CD4-positive, alpha-beta T cell (primary cell): ENCODE results near the gene ITGA2B. TPM values are rescaled to one million over a fixed set of nuclear protein-coding genes. Genes with fewer than 3 reads are reported as not detected.

Experiments
- ATAC-seq: fragments of 200-7000 bp; cut with Tn5 transposase; one replicate; pipeline ENCODE4 v1.10.0; 2022; ENCODE audit warnings: mild to moderate bottlenecking; ENCODE audit not compliant: poor library complexity
- CTCF ChIA-PET: fragments of 350-600 bp; sonication (Branson Sonifier 250); formaldehyde crosslinking; loops from one replicate; lab custom pipeline; 2021; ENCODE audit warnings: antibody characterized with exemption, inconsistent platforms; lab: Charles Lee
- POLR2A ChIA-PET: fragments of 350-600 bp; sonication (Branson Sonifier 250); formaldehyde crosslinking; loops from one replicate; lab custom pipeline; 2021; ENCODE audit warnings: antibody characterized with exemption, inconsistent platforms; lab: Charles Lee
- DNase-seq, 14 experiments: peaks; one replicate each; pipeline ENCODE4 v3.0.0-alpha.2; 2013 to 2020; ENCODE audit warnings: mixed read lengths in 2 of 14
- H3K27ac ChIP-seq, 2 donors: one replicate each; pipeline versions ENCODE4 v1.5.1 to v1.7.0; 2013; ENCODE audit warnings: low read length in 2 of 2, low read depth in 1 of 2, mild to moderate bottlenecking in 1 of 2
- H3K27me3 ChIP-seq, 2 experiments: 1 replicate in 1 of 2; 2 replicates in 1 of 2; pipeline versions ENCODE4 v1.6.1 to v1.7.0; 2013; ENCODE audit warnings: low read length in 2 of 2, control low read depth in 1 of 2, mild to moderate bottlenecking in 1 of 2, moderate library complexity in 1 of 2; ENCODE audit not compliant: insufficient read depth in 2 of 2, control insufficient read depth in 1 of 2
- H3K36me3 ChIP-seq: one replicate; pipeline ENCODE4 v1.6.1; 2013; ENCODE audit warnings: low read length, control low read depth; ENCODE audit not compliant: insufficient read depth
- H3K4me1 ChIP-seq: one replicate; pipeline ENCODE4 v1.6.1; 2013; ENCODE audit warnings: low read length, control low read depth; ENCODE audit not compliant: insufficient read depth
- H3K4me3 ChIP-seq: one replicate; pipeline ENCODE4 v1.5.1; 2013; ENCODE audit warnings: mild to moderate bottlenecking, low read length, moderate library complexity
- H3K9me3 ChIP-seq, 2 experiments: 1 replicate in 1 of 2; 2 replicates in 1 of 2; pipeline versions ENCODE4 v1.6.1 to v1.7.0; 2013; ENCODE audit warnings: low read length in 2 of 2, mild to moderate bottlenecking in 2 of 2, control low read depth in 1 of 2, moderate library complexity in 1 of 2; ENCODE audit not compliant: control insufficient read depth in 1 of 2, insufficient read depth in 1 of 2
- H3K27ac Mint-ChIP-seq: one replicate; pipeline ENCODE4 v1.8.0; 2020; ENCODE audit warnings: mixed read lengths
- H3K27me3 Mint-ChIP-seq: one replicate; pipeline ENCODE4 v1.8.0; 2021; ENCODE audit warnings: mixed read lengths
- H3K36me3 Mint-ChIP-seq: one replicate; pipeline ENCODE4 v1.8.0; 2021; ENCODE audit warnings: low read depth, mixed read lengths
- H3K4me1 Mint-ChIP-seq: one replicate; pipeline ENCODE4 v1.8.0; 2021; ENCODE audit warnings: low read depth, mixed read lengths
- H3K4me3 Mint-ChIP-seq: one replicate; pipeline ENCODE4 v1.8.0; 2020; ENCODE audit warnings: mild to moderate bottlenecking, mixed read lengths
- H3K9me3 Mint-ChIP-seq: one replicate; pipeline ENCODE4 v1.8.0; 2020; ENCODE audit warnings: mixed read lengths
- intact Hi-C, 2 experiments: fragments of 100-400 bp; cut with DNase I in 1 of 2; cut with micrococcal nuclease in 1 of 2; formaldehyde crosslinking; loops; one replicate each; pipeline versions ENCODE4 v1.15.1 to v1.9.0; 2023 to 2025; cut with DNase I, micrococcal nuclease
- total RNA-seq, 174 experiments: library from RNA in 2 of 174; stranded (reverse) in 2 of 174; gene quantifications; one replicate each; pipeline ENCODE4 v1.2.3 and lab custom pipeline; 2021 to 2026
- TF ChIP-seq, protein P1 (sequence below): fragments of 200-600 bp; IDR thresholded peaks from one replicate; pipeline ENCODE4 v1.8.0; 2022; ENCODE audit warnings: antibody characterized with exemption, mild to moderate bottlenecking

ITGA2B gene
- total RNA-seq, 2 experiments from 2014 or later, result 0.85 to 0.87 TPM

DNA sequence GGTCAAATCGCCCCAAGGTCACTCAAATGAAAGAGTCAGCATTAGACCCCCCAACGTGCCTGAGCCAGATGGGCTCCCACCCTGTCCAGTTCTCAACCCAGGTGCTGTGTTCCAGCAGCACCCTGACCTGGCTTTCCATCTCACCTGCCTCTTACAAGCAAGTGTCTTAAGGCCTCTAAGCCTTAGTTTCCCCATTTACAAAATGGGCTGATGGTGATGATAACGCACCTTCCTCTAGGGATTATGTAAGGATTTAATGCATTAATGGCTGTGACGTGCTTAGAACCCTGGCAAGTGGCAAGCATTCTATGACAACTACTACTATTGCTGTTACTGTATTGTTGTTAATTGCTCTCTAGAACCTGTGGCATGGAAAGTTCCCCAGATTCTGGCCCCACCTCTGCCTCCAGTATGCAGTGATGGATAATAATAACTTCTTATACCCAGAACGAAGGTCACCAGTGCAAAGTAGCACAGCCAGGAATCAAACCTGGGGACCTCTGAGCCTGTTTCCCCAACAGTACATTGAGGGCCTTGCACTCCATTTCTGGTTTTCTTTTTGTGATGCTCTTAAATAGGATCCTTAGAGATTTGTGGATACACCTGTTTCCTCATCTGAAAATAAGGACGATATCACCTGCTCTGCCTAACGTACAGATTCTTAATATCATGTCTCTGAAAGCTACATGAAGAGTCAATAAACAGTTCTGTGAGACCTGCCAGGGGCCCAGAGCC is 61.6 kb downstream of the ITGA2B start:
- peak in 1 of 14 experiments; percentile 21 for DNase-seq
- no peaks in the 10 kb centered on the region for H3K36me3 ChIP-seq
- ATAC-seq, result no peak
- CTCF ChIA-PET, result interaction anchor here (0.5 to 1.3 kb wide), 4 partner anchors 18 to 225 kb away, joined by 3 to 15 read pairs (median 5); no protein-coding TSS in a partner anchor
- H3K4me3 ChIP-seq, result no peak overlapping the region
- POLR2A ChIA-PET, result interaction anchor here (0.7 to 4.4 kb wide), 6 partner anchors 27 to 124 kb away, joined by 3 to 157 read pairs (median 10); partner anchors contain the start of gene UBTF
- intact Hi-C loops, result loop anchor here (2.0 to 10.0 kb wide), 2 partner anchors 17 to 203 kb away; partner anchors contain the start of genes GRN (in 1 of the 2) and HDAC5 (in 1 of the 2)
- Mint-ChIP-seq H3K27me3 (no peaks in the 10 kb centered on the region), H3K36me3 (peaks cover 10% of the 10 kb centered on the region), H3K27ac (peak overlapping the region; percentile 96), H3K4me3 (peak overlapping the region; percentile 77), H3K9me3 (no peaks in the 10 kb centered on the region), H3K4me1 (peaks cover 34% of the 10 kb centered on the region)
- no peaks in the 10 kb centered on the region for H3K27me3 ChIP-seq
- no peaks in the 10 kb centered on the region for H3K9me3 ChIP-seq
- TF ChIP-seq, protein P1, sequence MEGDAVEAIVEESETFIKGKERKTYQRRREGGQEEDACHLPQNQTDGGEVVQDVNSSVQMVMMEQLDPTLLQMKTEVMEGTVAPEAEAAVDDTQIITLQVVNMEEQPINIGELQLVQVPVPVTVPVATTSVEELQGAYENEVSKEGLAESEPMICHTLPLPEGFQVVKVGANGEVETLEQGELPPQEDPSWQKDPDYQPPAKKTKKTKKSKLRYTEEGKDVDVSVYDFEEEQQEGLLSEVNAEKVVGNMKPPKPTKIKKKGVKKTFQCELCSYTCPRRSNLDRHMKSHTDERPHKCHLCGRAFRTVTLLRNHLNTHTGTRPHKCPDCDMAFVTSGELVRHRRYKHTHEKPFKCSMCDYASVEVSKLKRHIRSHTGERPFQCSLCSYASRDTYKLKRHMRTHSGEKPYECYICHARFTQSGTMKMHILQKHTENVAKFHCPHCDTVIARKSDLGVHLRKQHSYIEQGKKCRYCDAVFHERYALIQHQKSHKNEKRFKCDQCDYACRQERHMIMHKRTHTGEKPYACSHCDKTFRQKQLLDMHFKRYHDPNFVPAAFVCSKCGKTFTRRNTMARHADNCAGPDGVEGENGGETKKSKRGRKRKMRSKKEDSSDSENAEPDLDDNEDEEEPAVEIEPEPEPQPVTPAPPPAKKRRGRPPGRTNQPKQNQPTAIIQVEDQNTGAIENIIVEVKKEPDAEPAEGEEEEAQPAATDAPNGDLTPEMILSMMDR, result no peak
- H3K27ac ChIP-seq, result no peak overlapping the region
- peaks cover 45% of the 10 kb centered on the region for H3K4me1 ChIP-seq

DNA sequence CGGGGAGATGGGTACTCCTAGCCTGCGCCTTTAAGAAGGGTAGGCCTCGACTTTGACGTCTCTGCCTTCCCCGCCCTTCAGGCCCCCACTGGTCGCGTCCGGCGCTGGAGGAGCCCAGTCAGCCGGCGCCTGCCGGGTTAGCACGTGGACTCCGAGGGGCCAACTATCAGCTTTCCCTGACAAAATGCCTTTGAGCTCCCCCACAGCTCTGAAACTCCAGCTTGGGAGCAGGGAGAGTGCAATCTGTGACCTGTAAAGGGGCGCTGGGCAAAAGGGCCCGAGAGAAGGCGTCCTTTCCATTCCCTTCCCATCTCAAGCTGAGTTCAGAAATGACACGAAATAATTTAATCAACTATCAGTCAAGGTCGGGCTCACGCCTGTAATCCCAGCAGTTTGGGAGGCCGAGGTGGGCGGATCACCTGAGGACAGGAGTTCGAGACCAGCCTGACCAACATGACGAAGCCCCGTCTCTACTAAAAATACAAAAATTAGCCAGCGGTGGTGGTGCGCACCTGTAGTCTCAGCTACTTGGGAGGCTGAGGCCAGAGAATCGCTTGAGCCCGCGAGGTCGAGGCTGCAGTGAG is 62.5 kb downstream of the ITGA2B start:
- ChIA-PET POLR2A (interaction anchor here (0.5 to 4.4 kb wide), 29 partner anchors 9 to 1329 kb away, joined by 3 to 157 read pairs (median 5); partner anchors contain the start of genes GPATCH8, GRN, HDAC5 and RPL27), CTCF (interaction anchor here (0.9 to 1.3 kb wide), 3 partner anchors 19 to 123 kb away, joined by 4 to 15 read pairs (median 4); partner anchors contain the start of gene GRN)
- Histone ChIP-seq H3K4me3 (peak overlapping the region; percentile 85), H3K27ac (peak overlapping the region in 1 of 2 donors; percentile 38), H3K27me3 (no peaks in the 10 kb centered on the region), H3K36me3 (peaks cover 5% of the 10 kb centered on the region), H3K4me1 (peaks cover 50% of the 10 kb centered on the region), H3K9me3 (no peaks in the 10 kb centered on the region)
- Mint-ChIP-seq H3K4me1 (peaks cover 34% of the 10 kb centered on the region), H3K4me3 (peak overlapping the region; percentile 78), H3K36me3 (peaks cover 15% of the 10 kb centered on the region), H3K27ac (peak overlapping the region; percentile 96), H3K9me3 (no peaks in the 10 kb centered on the region), H3K27me3 (no peaks in the 10 kb centered on the region)
- intact Hi-C loops, result loop anchor here (2.0 to 10.0 kb wide), 2 partner anchors 18 to 202 kb away; partner anchors contain the start of genes GRN (in 1 of the 2) and HDAC5 (in 1 of the 2)
- TF ChIP-seq, protein P1, result no peak
- DNase-seq, result peak; percentile 87 to 97 (median 93)
- peak; percentile 73 for ATAC-seq

DNA sequence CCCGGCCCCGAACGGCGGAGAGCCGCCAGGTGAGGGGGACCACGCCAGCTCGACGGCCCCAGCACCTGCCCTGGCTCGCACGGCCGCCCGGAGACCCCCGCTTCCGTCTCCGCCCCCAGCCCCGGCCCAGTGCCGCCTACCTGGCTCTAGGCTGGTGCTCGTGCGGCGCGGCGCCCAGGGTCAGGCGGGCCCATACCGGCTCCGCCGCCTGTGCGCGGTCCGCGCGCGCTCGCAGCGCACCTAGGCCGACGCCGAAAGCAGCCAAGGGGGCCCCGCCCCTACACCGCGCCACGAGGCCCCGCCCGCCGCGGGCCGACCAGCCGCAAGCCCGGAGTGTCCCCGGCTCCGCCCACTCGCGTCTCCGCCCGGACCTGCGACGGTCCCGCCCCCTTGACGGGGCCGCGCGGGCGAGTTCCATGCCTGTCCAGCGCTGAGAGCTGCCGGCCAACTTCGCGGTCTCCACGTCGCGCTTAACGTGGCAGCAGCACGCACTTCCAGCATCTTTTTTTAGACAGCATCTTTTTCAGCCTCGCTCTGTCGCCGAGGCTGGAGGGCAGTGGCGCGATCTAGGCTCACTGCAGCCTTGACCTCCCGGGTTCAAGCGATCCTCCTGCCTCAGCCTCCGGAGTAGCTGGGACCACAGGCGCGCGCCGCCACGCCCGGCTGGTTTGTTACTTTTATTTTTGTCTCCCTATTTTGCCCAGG is 64.7 kb downstream of the ITGA2B start, which contains the start of gene SLC25A39:
SLC25A39 (minus strand) TSS at position 253 of the 705 bp plus-strand sequence. CDS start 1,261 bp downstream, outside the sequence.
- peak; percentile 87 to 97 (median 94) for DNase-seq
- intact Hi-C loops, result loop anchor here (1.0 to 10.0 kb wide), 5 partner anchors 16 to 200 kb away; partner anchors contain the start of genes HDAC5 (in 1 of the 2), HROB (in 1 of the 2) and RUNDC3A (in 1 of the 2)
- H3K27me3 Mint-ChIP-seq, result no peaks in the 10 kb centered on the region

More for the DNA sequence above, 64.7 kb downstream of the ITGA2B start, which contains the start of gene SLC25A39:
- ChIA-PET CTCF (interaction anchor here (1.6 to 2.1 kb wide), 2 partner anchors 106 to 114 kb away, joined by 4 to 10 read pairs; no protein-coding TSS in a partner anchor), POLR2A (interaction anchor here (0.9 to 4.4 kb wide), 13 partner anchors 21 to 138 kb away, joined by 3 to 157 read pairs (median 5); partner anchors contain the start of genes ATXN7L3, GRN, TMUB2 and UBTF)
- ATAC-seq, result peak; percentile 69
- Mint-ChIP-seq H3K9me3 (no peaks in the 10 kb centered on the region), H3K4me3 (peak within 1 kb of the TSS; percentile 95), H3K4me1 (peaks cover 27% of the 10 kb centered on the region), H3K27ac (peak within 1 kb of the TSS; percentile 96), H3K36me3 (peaks cover 26% of the 10 kb centered on the region)
- peaks cover 44% of the 10 kb centered on the region for H3K4me1 ChIP-seq
- peaks cover 27% of the 10 kb centered on the region for H3K36me3 ChIP-seq
- TF ChIP-seq, protein P1, result no peak
- H3K9me3 ChIP-seq, result no peaks in the 10 kb centered on the region
- peak within 1 kb of the TSS; percentile 83 to 90 for H3K27ac ChIP-seq
- H3K27me3 ChIP-seq, result no peaks in the 10 kb centered on the region
- peak within 1 kb of the TSS; percentile 85 for H3K4me3 ChIP-seq
